Esophagus muscularis mucosa (tissue), 4 donors: Measurements from ENCODE around the gene HBS1L. TPM values are rescaled to one million over a fixed set of nuclear protein-coding genes. Genes with fewer than 3 reads are reported as not detected.
"Not testable (repeated sequence)": the region's sequence is repeated elsewhere in the genome, so short reads cannot be mapped to it uniquely, and the experiment has no call there.

Experiments used
- DNase-seq: peaks from one replicate; pipeline ENCODE4 v3.0.0-alpha.2; 2017; ENCODE audit errors: extremely low spot score
- H3K27ac ChIP-seq, 4 donors: fragments of 200-600 bp; sonication (generic); replicated peaks in 1 of 4; 1 replicate in 3 of 4; 2 replicates in 1 of 4; pipeline ENCODE4 v1.5.1; 2016 to 2019; ENCODE audit warnings: mild to moderate bottlenecking in 1 of 4
- H3K27me3 ChIP-seq, 4 donors: fragments of 200-600 bp; sonication (generic); one replicate each; pipeline versions ENCODE4 v1.5.1 to v1.6.0; 2016 to 2019
- H3K36me3 ChIP-seq, 4 donors: fragments of 200-600 bp; sonication (generic); one replicate each; pipeline ENCODE4 v1.5.1; 2016 to 2019
- H3K4me1 ChIP-seq, 4 donors: fragments of 200-600 bp; sonication (generic); one replicate each; pipeline ENCODE4 v1.5.1; 2016 to 2019
- H3K4me3 ChIP-seq, 4 donors: fragments of 200-600 bp; sonication (generic); 1 replicate in 2 of 4; 2 replicates in 2 of 4; pipeline ENCODE4 v1.5.1; 2016 to 2019; ENCODE audit warnings: mild to moderate bottlenecking in 4 of 4, moderate library complexity in 1 of 4
- H3K9me3 ChIP-seq, 4 donors: fragments of 200-600 bp; sonication (generic); 1 replicate in 3 of 4; 2 replicates in 1 of 4; pipeline ENCODE4 v1.5.1; 2016 to 2019
- EP300 ChIP-seq: sonication (generic); formaldehyde crosslinking; IDR thresholded peaks from one replicate; pipeline ENCODE4 v1.6.1; 2017; ENCODE audit warnings: antibody characterized with exemption
- POLR2A ChIP-seq: fragments of 450-650 bp; IDR thresholded peaks from one replicate; pipeline ENCODE4 v1.6.1; 2017; ENCODE audit warnings: antibody characterized with exemption, moderate library complexity, mild to moderate bottlenecking, low read depth
- POLR2AphosphoS5 ChIP-seq, 2 donors: sonication (generic); formaldehyde crosslinking; IDR thresholded peaks; one replicate each; pipeline ENCODE4 v1.6.1; 2017; ENCODE audit warnings: antibody characterized with exemption in 2 of 2
- WGBS: methylation state at CpG from one replicate; pipeline ENCODE4 v1.1.5; 2018; 5-methylcytosine and 5-hydroxymethylcytosine counted together
- intact Hi-C: fragments of 100-400 bp; cut with DNase I; formaldehyde crosslinking; loops from one replicate; pipeline ENCODE4 v1.15.1; 2023
- total RNA-seq, 4 donors: library from RNA; depleted of rRNA; stranded (reverse); fragments of >200 nt; gene quantifications; one replicate each; pipeline versions ENCODE4 v1.1.0 to v1.2.1, GENCODE V29; 2016
- TF ChIP-seq, protein P1 (sequence below), 3 experiments: fragments of 200-600 bp in 2 of 3; fragments of 450-650 bp in 1 of 3; sonication (generic) in 2 of 3; IDR thresholded peaks; one replicate each; pipeline ENCODE4 v1.5.1; 2017 to 2019; ENCODE audit warnings: antibody characterized with exemption in 3 of 3, mild to moderate bottlenecking in 2 of 3, moderate library complexity in 1 of 3

HBS1L gene
- total RNA-seq, 4 donors from 2014 or later: 52.0 to 81.4 (median 58.2) TPM

DNA sequence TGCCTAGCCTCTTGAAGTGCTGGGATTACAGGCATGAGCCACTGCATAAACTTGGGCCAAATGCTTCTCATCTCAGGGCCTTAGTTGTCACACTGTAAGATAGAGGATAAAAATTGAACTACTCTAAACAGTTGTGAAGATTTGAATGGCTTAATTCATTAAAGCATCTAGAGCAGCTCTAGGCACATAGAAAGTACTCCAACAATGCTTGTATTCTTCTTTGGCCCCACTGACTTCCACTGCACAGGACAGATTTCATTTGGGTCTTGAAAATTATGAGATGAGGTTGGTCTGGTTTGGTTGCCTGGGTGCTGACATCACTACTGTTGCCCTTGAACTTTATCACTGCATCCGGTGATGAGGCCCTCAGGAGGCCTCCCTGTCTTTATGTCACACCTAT, 10.0 kb upstream of the HBS1L start:
- WGBS: 73% methylated on average over 1 of the region's 1 CpG
- DNase-seq: no peak
- H3K27ac ChIP-seq: no peak overlapping the region
- no peaks in the 10 kb centered on the region for H3K9me3 ChIP-seq
- no peaks in the 10 kb centered on the region for H3K27me3 ChIP-seq
- no peak overlapping the region for H3K4me3 ChIP-seq
- intact Hi-C loops: no loop called here
- no peaks in the 10 kb centered on the region for H3K4me1 ChIP-seq
- no peaks in the 10 kb centered on the region for H3K36me3 ChIP-seq
- TF ChIP-seq, protein P1, sequence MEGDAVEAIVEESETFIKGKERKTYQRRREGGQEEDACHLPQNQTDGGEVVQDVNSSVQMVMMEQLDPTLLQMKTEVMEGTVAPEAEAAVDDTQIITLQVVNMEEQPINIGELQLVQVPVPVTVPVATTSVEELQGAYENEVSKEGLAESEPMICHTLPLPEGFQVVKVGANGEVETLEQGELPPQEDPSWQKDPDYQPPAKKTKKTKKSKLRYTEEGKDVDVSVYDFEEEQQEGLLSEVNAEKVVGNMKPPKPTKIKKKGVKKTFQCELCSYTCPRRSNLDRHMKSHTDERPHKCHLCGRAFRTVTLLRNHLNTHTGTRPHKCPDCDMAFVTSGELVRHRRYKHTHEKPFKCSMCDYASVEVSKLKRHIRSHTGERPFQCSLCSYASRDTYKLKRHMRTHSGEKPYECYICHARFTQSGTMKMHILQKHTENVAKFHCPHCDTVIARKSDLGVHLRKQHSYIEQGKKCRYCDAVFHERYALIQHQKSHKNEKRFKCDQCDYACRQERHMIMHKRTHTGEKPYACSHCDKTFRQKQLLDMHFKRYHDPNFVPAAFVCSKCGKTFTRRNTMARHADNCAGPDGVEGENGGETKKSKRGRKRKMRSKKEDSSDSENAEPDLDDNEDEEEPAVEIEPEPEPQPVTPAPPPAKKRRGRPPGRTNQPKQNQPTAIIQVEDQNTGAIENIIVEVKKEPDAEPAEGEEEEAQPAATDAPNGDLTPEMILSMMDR (IDR thresholded peaks at IDR 0.05): no peak
- TF ChIP-seq POLR2AphosphoS5 (IDR thresholded peaks at IDR 0.05): no peak
- TF ChIP-seq POLR2A: no peak
- no peak for TF ChIP-seq EP300

DNA sequence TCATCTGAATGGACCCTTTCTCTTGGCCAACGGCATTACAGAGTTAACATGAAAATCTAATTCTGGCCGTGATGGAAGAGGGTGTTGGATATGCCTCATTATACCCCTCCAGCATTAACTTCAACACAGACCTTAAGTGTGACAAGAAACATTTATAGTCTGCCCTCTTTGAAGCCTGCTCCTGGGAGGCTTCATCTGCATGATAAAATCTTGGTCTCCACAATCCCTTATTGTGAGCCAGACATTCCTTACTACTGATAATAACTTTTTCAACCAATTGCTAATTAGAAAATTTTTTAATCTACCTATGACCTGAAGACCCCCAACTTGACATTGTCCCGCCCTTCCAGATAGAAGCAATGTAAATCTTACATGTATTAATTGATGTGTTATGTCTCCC, 9.3 kb upstream of the HBS1L start:
- H3K36me3 ChIP-seq: no peaks in the 10 kb centered on the region
- no peak overlapping the region for H3K27ac ChIP-seq
- H3K4me1 ChIP-seq: no peaks in the 10 kb centered on the region
- DNase-seq: no peak
- H3K27me3 ChIP-seq: no peaks in the 10 kb centered on the region
- H3K4me3 ChIP-seq: no peak overlapping the region
- no peak for TF ChIP-seq POLR2A
- TF ChIP-seq POLR2AphosphoS5 (IDR thresholded peaks at IDR 0.05): no peak
- TF ChIP-seq EP300: no peak
- TF ChIP-seq, protein P1 (IDR thresholded peaks at IDR 0.05): no peak
- 82% methylated on average over 3 of the region's 3 CpGs for WGBS
- no peaks in the 10 kb centered on the region for H3K9me3 ChIP-seq
- intact Hi-C loops: no loop called here

DNA sequence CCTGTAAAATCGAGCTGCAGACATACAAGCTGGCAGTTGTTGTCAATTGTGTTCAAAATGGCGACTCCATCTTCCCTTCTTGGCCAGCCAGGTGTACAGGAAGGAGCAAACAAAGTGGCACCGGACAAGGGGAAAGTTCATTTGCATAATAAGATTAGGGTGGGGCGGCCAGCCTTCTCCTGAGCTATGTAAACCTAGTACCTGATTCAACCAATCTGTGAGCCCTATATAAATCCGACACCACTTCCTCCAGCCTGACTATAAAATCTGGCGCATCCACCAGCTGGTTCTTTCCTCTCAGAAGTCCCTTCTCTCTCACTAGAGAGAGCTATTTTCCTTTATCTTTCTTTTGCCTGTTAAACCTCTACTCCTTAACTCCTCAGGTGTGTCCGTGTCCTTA, 8.1 kb upstream of the HBS1L start:
- intact Hi-C loops: no loop called here
- Histone ChIP-seq H3K36me3 (no peaks in the 10 kb centered on the region), H3K27me3 (no peaks in the 10 kb centered on the region), H3K27ac (no peak overlapping the region), H3K9me3 (no peaks in the 10 kb centered on the region), H3K4me3 (no peak overlapping the region), H3K4me1 (no peaks in the 10 kb centered on the region)
- DNase-seq: no peak
- WGBS: 79% methylated on average over 7 of the region's 7 CpGs
- no peak for TF ChIP-seq POLR2AphosphoS5 (IDR thresholded peaks at IDR 0.05)
- no peak for TF ChIP-seq POLR2A
- TF ChIP-seq EP300: no peak
- TF ChIP-seq, protein P1 (IDR thresholded peaks at IDR 0.05): no peak

DNA sequence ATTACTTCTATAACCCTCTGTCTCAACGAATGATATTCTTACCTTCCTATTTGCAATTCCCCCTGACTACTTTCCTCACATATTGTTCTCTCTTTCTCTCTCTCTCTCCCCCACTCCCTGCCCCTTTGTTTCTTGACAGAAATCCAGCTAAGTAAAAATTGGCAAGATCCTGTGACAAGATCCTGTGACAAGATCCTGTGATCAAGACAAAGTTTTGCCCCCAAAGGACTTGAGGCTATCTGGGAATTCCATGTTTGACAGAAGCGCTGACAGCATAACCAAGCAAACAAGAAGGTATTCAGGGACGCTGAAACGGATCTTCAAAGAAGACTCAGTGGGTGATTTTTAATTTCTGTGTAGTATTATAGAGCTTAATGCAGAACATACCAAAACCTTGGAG, 5.5 kb upstream of the HBS1L start:
- WGBS: 65% methylated on average over 4 of the region's 4 CpGs
- no peak overlapping the region for H3K4me3 ChIP-seq
- H3K27me3 ChIP-seq: no peaks in the 10 kb centered on the region
- intact Hi-C loops: no loop called here
- TF ChIP-seq, protein P1 (IDR thresholded peaks at IDR 0.05): no peak
- no peak for TF ChIP-seq EP300
- TF ChIP-seq POLR2A: no peak
- no peak for TF ChIP-seq POLR2AphosphoS5 (IDR thresholded peaks at IDR 0.05)
- no peak for DNase-seq
- no peak overlapping the region for H3K27ac ChIP-seq
- H3K9me3 ChIP-seq: no peaks in the 10 kb centered on the region
- H3K4me1 ChIP-seq: peaks cover 0 to 5% (median 4%) of the 10 kb centered on the region in 4 donors
- no peaks in the 10 kb centered on the region for H3K36me3 ChIP-seq

DNA sequence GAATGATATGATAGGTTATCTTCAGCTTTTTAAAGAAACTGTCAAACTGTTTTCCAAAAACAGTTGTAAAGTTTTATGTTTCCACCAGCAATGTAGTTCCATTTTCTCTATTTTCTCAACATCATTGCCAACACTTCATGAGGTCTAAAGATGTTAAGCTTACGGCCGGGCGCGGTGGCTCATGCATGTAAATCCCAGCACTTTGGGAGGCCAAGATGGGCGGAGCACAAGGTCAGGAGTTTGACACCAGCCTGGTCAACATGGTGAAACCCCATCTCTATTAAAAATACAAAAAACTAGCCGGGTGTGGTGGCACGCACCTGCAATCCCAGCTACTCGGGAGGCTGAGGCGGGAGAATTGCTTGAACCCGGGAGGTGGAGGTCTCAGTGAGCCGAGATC, 3.7 kb upstream of the HBS1L start:
- DNase-seq, H3K27ac ChIP-seq, H3K9me3 ChIP-seq, H3K27me3 ChIP-seq, H3K4me3 ChIP-seq, H3K36me3 ChIP-seq, intact Hi-C loops: not testable (repeated sequence)
- 92% methylated on average over 11 of the region's 11 CpGs for WGBS
- peaks cover 7 to 15% (median 12%) of the 10 kb centered on the region in 4 donors for H3K4me1 ChIP-seq
